ENCODE results near the gene HCN4. TPM values are rescaled to one million over a fixed set of nuclear protein-coding genes. Genes with fewer than 3 reads are reported as not detected.

HCN4 gene
- total RNA-seq, 1 donor = not detected

GRCh38 chr15:73386238-73386637 is 17.5 kb upstream of the HCN4 start:
- peak; percentile 55 for DNase-seq (ENCODE audit: insufficient read length, low spot score, missing footprints)
- Histone ChIP-seq H3K36me3 (ENCODE audit: insufficient read depth, low read length) (no peaks in the 10 kb centered on the region), H3K27me3 (ENCODE audit: insufficient read depth, low read length) (peaks cover 1% of the 10 kb centered on the region), H3K4me2 (ENCODE audit: insufficient read depth, low read length) (no peak overlapping the region), H3K4me3 (ENCODE audit: insufficient read depth, low read length) (no peak overlapping the region), H4K20me1 (ENCODE audit: insufficient read depth, low read length) (no peaks in the 10 kb centered on the region), H3K79me2 (ENCODE audit: insufficient read depth, low read length) (no peaks in the 10 kb centered on the region), H3K4me1 (ENCODE audit: insufficient read depth, low read length) (peaks cover 5% of the 10 kb centered on the region), H2AFZ (ENCODE audit: low read length) (no peak overlapping the region), H3K27ac (ENCODE audit: low read depth, low read length) (no peak overlapping the region), H3K9me3 (ENCODE audit: low read depth, low read length) (no peaks in the 10 kb centered on the region)
- no peak for TF ChIP-seq CTCF (IDR thresholded peaks at IDR 0.05; ENCODE audit: extremely low read depth, low read depth, low read length)

- peak; percentile 55 for DNase-seq (ENCODE audit: insufficient read length, low spot score, missing footprints)
- Histone ChIP-seq H3K9me3 (ENCODE audit: low read depth, low read length) (peaks cover 3% of the 10 kb centered on the region), H3K4me2 (ENCODE audit: insufficient read depth, low read length) (no peak overlapping the region), H3K79me2 (ENCODE audit: insufficient read depth, low read length) (no peaks in the 10 kb centered on the region), H3K36me3 (ENCODE audit: insufficient read depth, low read length) (no peaks in the 10 kb centered on the region), H3K27ac (ENCODE audit: low read depth, low read length) (no peak overlapping the region), H3K4me1 (ENCODE audit: insufficient read depth, low read length) (peaks cover 5% of the 10 kb centered on the region), H4K20me1 (ENCODE audit: insufficient read depth, low read length) (no peaks in the 10 kb centered on the region), H3K27me3 (ENCODE audit: insufficient read depth, low read length) (peaks cover 6% of the 10 kb centered on the region), H3K4me3 (ENCODE audit: insufficient read depth, low read length) (no peak overlapping the region), H2AFZ (ENCODE audit: low read length) (no peak overlapping the region)
- TF ChIP-seq CTCF (IDR thresholded peaks at IDR 0.05; ENCODE audit: extremely low read depth, low read depth, low read length) = no peak
Measured at GRCh38 chr15:73385205-73385604, 16.4 kb upstream of the HCN4 start.

- peaks cover 3% of the 10 kb centered on the region for H3K9me3 ChIP-seq (ENCODE audit: low read depth, low read length)
- no peak for TF ChIP-seq CTCF (IDR thresholded peaks at IDR 0.05; ENCODE audit: extremely low read depth, low read depth, low read length)
- H3K27me3 ChIP-seq (ENCODE audit: insufficient read depth, low read length) = peaks cover 8% of the 10 kb centered on the region
- H3K36me3 ChIP-seq (ENCODE audit: insufficient read depth, low read length) = no peaks in the 10 kb centered on the region
- peaks cover 5% of the 10 kb centered on the region for H3K4me1 ChIP-seq (ENCODE audit: insufficient read depth, low read length)
- H3K4me3 ChIP-seq (ENCODE audit: insufficient read depth, low read length) = no peak overlapping the region
- H4K20me1 ChIP-seq (ENCODE audit: insufficient read depth, low read length) = no peaks in the 10 kb centered on the region
- no peaks in the 10 kb centered on the region for H3K79me2 ChIP-seq (ENCODE audit: insufficient read depth, low read length)
- no peak overlapping the region for H3K27ac ChIP-seq (ENCODE audit: low read depth, low read length)
- DNase-seq (ENCODE audit: insufficient read length, low spot score, missing footprints) = peak; percentile 51
- no peak overlapping the region for H2AFZ ChIP-seq (ENCODE audit: low read length)
- H3K4me2 ChIP-seq (ENCODE audit: insufficient read depth, low read length) = no peak overlapping the region
Measured at GRCh38 chr15:73383310-73384189, 14.8 kb upstream of the HCN4 start.

- peak; percentile 44 for DNase-seq (ENCODE audit: insufficient read length, low spot score, missing footprints)
- Histone ChIP-seq H2AFZ (ENCODE audit: low read length) (no peak overlapping the region), H3K79me2 (ENCODE audit: insufficient read depth, low read length) (no peaks in the 10 kb centered on the region), H3K36me3 (ENCODE audit: insufficient read depth, low read length) (no peaks in the 10 kb centered on the region), H3K4me3 (ENCODE audit: insufficient read depth, low read length) (no peak overlapping the region), H4K20me1 (ENCODE audit: insufficient read depth, low read length) (no peaks in the 10 kb centered on the region), H3K27me3 (ENCODE audit: insufficient read depth, low read length) (peaks cover 8% of the 10 kb centered on the region), H3K4me1 (ENCODE audit: insufficient read depth, low read length) (no peaks in the 10 kb centered on the region), H3K4me2 (ENCODE audit: insufficient read depth, low read length) (no peak overlapping the region), H3K27ac (ENCODE audit: low read depth, low read length) (no peak overlapping the region), H3K9me3 (ENCODE audit: low read depth, low read length) (peaks cover 3% of the 10 kb centered on the region)
- TF ChIP-seq CTCF (IDR thresholded peaks at IDR 0.05; ENCODE audit: extremely low read depth, low read depth, low read length) = no peak
Measured at GRCh38 chr15:73382115-73382514, 13.4 kb upstream of the HCN4 start.

Data from osteoblast (primary cell).